ACHN (cell line): ENCODE measurements around the gene SPATA12.

Experiments
- DNase-seq: peaks from one replicate; pipeline ENCODE4 v3.0.0-alpha.2; 2015
- in situ Hi-C: cut with HindIII; loops from 2 replicates; pipeline ENCODE4 v1.10.0; 2017; ENCODE audit warnings: low sequenced_read_pairs, low pct_ligation_motif_present, low pct_unique_long_range_greater_than_20kb

The SPATA12 gene, protein sequence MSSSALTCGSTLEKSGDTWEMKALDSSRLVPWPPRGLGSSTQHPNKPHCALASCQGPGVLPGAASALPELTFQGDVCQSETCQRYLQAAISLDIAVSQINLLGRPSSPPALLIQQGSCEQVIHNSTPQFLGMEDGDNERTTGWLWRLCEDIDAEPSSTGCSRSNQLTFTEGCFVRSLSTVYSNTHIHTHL

DNA sequence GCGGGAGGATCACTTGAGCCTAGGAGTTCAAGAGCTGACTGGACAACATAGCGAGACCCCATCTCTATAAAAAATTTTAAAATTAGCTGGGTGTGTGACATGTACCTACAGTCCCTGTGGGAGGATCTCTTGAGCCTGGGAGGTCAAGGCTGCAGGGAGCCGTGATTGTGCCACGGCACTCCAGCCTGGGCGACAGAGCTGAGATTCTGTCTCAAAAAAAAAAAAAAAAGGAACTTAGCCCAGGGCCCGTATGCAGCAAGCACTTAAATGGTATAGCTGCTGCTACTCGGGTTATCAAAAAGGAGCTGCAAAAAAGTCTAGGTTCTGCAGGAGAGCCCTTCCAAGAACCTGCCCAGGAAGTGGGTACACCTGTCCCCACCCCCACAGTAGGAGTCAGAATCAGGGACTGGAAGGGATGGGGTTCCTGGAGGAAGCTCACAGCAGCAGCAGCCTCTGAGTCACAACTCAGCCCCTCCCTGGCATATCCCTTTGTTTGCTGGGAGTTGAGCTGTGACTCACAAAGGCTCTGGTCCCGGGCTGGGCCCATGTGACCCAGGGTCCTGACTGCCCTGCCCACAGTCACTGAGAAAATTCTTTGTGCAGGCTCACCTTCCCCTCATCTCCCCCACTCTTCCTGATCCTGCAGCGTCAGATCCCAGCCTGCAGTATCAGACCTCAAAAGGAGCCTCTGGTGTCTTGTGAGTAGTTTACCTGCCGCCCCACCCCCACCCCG, at the start of gene SPATA12:
TSS of gene SPATA12 (plus strand) at position 576 of the 733 bp plus-strand sequence. CDS start 13,031 bp downstream, outside the sequence.
- DNase-seq, result peak; percentile 86
- in situ Hi-C loops, result no loop called here

DNA sequence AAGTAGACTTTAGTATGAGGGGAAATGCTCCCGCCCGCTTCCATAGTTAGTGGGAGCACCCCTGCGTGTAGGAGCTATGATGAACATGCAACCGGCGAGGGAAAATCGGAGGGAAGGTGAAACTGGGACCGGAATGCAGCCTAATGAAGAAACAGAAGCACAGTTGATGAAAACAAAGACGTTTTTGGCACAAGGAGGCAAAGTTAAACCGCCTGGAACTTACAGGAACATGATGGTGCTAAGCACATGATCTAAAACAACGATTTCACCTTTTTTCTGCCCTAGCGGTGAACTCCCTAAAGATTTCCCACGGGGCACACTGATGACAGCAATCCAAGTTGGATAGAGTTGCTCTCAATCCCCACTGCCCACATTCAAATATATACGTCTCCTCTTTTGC, 49.4 kb upstream of the SPATA12 start:
- in situ Hi-C loops, result no loop called here
- no peak for DNase-seq

DNA sequence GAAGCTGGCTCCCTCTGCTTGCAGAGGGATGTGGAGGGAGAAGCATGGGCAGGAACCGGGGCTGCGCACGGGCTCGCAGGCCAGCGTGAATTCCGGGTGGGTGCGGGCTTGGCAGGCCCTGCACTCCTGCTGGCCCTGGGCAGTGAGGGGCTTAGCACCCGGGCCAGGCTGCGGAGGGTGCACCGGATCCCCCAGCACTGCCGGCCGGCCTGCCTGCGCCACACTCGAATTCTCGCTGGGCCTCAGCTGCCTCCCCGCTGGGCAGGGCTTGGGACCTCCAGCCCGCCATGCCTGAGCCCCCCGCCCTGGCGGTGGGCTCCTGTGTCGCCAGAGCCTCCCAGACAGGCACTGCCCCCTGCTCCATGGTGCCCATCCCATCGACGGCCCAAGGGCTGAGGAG, 47.6 kb upstream of the SPATA12 start:
- DNase-seq, result no peak
- in situ Hi-C loops, result no loop called here

DNA sequence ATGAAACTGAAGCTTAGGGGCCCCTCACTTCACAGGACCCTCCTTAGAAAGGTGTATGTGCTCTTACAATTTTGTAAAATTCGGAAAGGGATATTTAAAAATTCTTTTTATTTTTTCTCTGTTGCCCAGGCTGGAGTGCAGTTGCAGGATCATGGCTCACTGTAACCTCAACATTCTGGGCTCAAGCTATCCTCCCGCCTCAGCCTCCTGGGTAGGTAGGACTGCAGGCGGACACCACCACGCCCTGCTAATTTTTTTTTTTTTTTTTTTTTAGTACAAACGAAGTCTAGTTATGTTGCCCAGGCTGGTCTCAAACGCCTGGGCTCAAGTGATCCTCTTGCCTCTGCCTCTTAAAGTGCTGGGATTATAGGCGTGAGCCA, 45.1 kb upstream of the SPATA12 start:
- DNase-seq, result no peak
- in situ Hi-C loops, result no loop called here

DNA sequence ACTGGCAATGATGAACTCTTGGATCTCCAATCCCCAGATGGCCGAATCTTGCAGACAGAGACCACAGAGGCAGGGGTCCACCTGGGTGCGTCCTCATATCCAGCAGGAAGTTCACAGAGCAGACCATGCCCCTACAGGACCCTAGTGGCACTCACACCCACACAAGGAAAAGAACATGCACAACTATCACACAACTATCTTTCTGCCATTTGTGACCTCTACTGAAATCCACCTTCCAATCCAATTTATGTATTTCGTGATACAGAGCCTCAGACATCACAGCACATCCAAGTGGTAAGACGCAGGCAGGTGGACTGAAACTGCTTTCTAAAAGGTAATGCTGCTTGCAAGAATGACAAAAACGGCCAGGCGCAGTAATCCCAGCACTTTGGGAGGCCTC, 44.6 kb upstream of the SPATA12 start:
- no peak for DNase-seq

DNA sequence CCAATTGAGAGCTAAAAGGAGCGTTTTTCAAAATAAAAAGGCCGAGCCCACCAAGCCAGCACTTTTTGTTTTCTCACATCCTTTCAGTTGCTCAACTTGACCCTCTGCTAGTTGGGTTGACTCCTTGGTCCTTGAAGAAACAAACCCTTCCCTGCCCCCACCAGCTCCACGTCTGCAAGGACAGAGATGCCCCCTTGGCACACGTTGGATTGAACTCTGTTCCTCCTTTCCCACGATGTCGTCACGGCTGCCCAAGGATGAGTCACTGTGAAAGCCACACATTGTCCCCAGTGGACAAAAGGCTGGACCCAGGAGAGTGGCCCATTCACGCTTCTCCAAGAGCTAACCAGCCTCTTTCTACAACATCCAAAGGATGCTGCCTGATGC, 43.0 kb upstream of the SPATA12 start:
- in situ Hi-C loops, result no loop called here
- peak; percentile 16 for DNase-seq

More for the DNA sequence above, 44.6 kb upstream of the SPATA12 start:
- in situ Hi-C loops, result no loop called here

DNA sequence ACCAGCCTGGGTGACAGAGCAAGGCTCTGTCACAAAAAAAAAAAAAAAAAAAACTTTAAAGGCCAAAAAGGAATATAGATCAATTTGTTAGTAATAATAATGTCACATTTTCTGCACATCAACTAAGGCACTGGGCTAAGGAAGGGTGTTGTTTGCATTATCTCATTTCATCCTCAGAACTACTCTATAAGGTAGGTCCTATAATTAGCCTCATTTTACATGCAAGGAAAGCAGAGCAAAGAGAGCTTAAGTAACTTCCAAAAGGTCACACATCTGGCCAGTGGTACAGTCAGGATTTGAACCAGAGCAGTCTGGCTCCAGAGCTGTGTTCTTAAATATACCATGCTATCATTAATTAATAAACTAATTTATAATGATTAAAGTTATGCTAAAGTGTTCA, 42.2 kb upstream of the SPATA12 start:
- no peak for DNase-seq
- in situ Hi-C loops, result no loop called here

DNA sequence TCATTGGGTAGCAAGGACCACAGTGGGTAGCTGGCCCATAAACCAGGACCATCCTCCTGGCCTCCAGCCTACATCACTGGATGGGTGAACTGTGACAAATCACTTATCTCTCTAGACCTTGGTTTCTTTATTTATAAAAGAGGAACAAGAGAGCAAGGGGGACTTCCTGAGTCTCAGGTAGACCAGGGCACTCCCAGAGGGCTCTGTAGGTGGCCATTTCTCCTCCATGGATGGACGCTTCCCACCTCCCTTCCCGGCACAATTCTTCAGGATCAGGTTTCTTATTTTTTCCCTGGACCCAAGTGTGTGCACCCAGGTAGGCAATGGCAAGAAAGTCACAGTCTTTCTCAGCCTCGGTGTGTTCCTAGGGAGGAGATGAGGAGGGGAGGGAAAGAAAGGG, 41.4 kb upstream of the SPATA12 start:
- DNase-seq, result no peak
- in situ Hi-C loops, result no loop called here

DNA sequence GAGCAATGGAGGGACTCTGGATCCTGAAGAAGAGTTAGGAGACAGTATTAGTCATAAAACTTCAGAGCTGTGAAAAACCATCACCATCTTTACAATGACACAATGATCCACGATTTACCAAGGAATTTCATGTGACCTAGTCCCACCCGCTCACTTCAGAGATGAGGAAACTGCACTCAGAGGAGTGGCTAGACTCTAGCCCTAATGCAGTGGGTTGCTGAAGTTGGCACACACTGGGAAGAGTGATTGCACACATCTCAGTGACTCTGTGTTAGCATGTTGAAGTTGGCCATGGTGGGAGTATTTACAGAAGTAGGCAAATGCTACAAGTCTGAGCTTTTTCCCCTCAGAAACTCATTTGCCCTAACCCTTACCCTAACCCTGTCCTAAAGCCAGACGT, 35.2 kb upstream of the SPATA12 start:
- in situ Hi-C loops, result no loop called here
- no peak for DNase-seq

DNA sequence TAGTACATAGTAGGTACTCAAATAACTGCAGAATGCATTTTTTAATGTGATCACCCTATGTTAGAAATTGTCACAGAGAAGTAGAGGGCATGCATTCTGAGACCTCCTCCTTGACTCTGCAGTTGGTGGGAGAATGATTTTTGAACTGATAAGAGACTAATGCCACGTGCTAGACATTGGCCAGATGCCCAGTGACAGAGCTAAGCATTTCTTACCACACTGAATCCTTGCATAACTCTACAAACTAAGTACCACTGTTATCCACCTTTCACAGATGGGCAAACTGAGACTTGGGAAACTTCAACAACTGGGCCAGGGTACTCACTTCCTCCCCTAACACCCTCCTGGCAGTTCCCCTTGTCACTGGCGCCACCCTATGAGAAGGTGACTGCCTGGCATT, 33.5 kb upstream of the SPATA12 start:
- no peak for DNase-seq
- in situ Hi-C loops, result no loop called here

DNA sequence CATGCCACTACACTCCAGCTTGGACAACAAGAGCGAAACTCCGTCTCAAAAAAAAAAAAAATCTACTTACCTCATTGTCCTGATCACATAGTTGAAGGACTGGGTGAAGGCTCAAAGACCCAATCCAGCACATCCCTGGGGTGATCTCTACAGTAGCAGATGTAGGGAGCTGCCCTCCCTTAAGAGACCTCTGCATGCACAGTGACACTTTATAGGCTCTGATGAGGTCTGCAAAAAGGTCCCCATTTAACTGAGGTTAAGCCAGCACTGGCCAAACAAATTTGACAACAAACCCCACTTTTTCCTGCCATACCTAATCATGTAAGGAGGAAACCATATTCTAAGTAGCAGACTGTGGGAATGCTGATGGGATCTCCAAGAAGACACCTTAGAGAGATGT, 31.1 kb upstream of the SPATA12 start:
- in situ Hi-C loops, result no loop called here
- DNase-seq, result no peak

DNA sequence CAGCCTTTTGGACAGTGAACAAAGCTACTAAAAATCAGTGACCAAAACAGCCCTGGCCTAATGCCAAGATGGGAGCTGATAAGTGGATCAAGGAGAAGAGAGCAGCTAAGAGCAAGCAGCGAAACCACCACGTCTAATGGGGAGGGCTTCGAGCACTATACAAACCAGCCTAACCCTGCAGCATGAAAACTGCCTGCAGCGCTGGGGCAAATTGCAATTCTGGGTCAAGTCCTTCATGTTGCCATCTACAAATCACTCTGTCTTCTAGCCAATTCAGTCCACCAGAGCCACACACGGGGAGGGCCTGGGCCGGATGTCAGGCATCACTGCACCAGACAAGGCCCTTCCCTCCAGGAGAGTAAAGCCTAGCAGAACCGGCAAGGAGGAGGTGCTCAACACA, 30.5 kb upstream of the SPATA12 start:
- in situ Hi-C loops, result no loop called here
- peak; percentile 59 for DNase-seq

DNA sequence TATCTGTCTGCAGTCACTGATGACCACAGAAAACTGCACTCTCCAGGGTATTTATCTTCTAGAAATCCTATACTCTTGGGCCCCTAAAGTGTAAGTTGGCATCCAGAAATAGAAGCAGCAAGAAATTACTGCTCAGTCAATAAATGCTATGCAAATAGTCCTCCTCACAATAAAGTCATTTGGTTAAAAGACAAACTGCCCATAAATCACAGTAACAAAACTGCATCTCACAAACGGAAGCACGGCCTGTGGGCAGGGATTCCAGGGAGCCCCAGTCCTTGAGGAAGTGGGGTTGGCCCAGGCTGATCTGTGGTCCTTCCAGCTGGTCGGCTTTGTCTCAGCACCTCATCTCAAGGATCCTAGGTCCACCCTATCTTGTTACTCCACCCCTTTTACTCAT, 29.7 kb upstream of the SPATA12 start:
- in situ Hi-C loops, result no loop called here
- DNase-seq, result no peak

DNA sequence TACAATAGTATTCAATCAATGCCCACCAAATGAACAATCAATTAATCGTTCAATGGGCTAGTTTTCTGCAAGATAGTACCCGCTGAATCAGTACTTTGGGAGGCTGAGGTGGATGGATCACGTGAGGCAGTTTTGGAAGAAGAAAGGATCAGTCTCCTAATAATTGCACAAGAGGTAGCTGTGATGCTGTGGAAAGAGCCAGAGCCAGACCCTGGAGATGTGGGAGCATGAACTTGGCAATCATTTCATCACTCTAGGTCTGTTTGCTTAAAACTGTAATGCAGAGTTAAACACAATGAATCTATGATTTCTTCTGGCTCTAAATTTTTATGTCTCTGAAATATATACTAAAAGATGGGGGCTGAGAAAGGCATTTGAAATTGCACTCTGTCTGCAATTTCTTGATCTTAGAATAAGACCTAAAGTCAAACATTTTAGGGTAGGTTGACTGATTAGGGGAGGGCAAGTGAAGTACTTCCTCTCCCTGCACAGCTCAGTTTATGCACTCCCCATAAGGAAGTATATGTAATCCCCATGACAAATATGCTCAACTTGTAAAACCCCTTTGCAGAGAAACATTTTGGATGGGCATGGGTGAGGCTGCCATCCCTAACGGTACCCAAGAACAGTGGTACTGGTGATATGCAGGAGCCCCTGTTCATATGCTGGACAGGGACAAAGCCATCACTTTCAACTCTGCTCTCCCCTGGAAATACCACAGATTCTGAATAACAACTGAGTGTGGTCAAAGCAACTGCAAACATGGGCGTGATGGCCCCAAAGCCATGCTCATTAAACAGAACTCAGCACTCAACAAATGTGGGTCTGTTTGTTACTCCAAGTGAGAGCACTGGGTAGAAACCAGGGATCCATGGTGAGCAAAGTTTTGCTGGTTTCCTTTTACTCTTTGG, 28.6 kb upstream of the SPATA12 start:
- in situ Hi-C loops, result no loop called here
- no peak for DNase-seq

DNA sequence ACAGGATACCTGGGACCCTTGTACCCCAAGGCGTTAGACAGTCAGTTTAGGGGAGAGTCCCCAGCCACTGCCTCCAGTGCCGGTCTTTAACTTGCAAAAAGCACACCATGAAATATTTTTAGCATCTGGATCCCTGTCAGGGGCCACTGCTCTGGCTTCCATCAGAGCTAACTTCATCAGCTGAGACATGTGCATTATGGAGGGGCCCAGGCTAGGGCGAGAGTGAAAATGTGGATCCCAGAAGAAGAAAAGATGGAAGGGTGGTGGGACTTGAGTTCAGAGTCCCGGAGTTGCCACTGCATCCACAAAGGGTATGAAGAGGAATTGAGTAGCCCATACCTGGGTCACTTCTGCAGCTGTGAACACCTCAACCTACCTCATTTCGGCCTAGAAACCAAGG, 23.5 kb upstream of the SPATA12 start:
- in situ Hi-C loops, result no loop called here
- no peak for DNase-seq

DNA sequence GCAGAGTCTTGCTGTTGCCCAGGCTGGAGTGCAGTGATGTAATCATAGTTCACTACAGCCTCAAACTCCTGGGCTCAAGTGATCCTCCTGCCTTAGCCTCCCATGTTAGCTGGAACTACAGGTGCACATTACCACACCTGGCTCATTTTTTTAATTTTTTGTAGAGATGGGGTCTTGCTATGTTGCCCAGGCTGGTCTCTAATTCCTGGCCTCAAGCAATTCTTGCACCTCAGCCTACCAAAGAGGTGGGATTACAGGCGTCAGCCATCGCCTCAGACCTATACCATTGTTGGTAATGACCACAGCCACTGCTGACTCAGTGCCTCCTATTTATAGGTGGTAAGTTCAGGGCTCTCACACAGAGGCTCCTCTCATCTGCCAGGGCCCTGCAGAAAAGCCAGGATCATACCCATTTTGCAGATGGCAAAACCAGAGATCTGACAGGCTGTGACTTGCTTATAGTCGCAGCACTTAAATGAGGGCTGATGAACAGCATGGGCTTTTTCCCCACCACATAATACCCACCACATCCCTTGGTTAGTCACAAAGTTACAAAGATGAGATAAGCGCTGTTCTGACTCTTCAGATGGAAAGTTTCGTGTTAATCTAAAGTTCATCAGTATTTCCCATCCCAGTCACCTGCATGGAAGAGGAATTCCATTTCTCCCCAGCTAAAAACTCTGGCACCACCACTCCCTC, 21.8 kb upstream of the SPATA12 start:
- in situ Hi-C loops, result no loop called here

DNA sequence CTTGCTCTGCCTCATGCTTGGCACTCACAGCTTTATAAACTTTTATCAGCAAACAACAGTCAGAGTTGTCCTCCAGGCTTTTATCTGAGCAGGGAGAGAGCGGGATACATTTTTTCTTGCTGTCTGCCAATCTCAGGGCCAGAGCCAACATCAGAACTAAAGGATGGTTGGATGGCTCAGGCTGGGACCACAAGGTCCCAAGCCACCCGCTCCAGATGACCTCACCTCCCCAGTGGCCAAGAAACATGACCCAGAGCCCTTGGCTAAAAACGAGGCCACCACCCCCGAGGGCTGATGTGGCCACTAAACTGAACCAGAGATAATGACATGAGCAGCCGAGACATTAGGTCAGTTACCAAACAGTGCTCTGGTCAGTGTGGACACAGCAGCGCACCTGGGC, 18.8 kb upstream of the SPATA12 start:
- in situ Hi-C loops, result no loop called here
- no peak for DNase-seq

More for the DNA sequence above, 21.8 kb upstream of the SPATA12 start:
- no peak for DNase-seq

DNA sequence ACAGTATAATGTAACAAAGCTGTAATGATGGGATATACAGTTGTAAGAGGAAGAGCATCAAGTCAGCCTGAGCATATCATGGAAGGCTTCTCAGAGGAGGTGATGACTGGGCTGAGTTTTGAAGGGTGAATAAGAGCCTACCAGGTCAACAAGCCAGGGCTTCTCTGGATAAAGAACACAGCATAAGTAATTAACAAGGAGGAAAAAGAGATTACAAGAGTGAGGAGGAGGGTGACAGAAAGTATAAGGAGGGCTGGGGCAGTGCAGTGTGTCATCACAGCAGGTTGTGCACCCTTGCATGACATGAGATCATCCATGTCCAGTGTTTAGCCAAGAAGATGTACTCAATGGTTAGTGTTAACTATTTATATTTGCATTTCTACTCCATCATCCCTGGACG, 16.9 kb upstream of the SPATA12 start:
- DNase-seq, result peak; percentile 36
- in situ Hi-C loops, result no loop called here
